Karpas-422 (cell line): ENCODE data around the gene BGLAP. TPM values are rescaled to one million over a fixed set of nuclear protein-coding genes. Genes with fewer than 3 reads are reported as not detected.

Source experiments
- DNase-seq: peaks from one replicate; pipeline ENCODE4 v3.0.0-alpha.2; 2015
- H2AFZ ChIP-seq: fragments of 200-600 bp; sonication (generic); 2 replicates; pipeline ENCODE4 v1.6.1; 2014; ENCODE audit warnings: antibody characterized with exemption, low read length, mixed read lengths
- H3K27ac ChIP-seq: fragments of 200-600 bp; sonication (generic); 2 replicates; pipeline ENCODE4 v1.5.1; 2014; ENCODE audit warnings: mild to moderate bottlenecking, low read length, moderate library complexity
- H3K27me3 ChIP-seq: fragments of 200-600 bp; sonication (generic); 2 replicates; pipeline ENCODE4 v1.6.1; 2014; ENCODE audit warnings: low read length, mixed read lengths
- H3K36me3 ChIP-seq: fragments of 200-600 bp; sonication (generic); 2 replicates; pipeline ENCODE4 v1.6.1; 2014; ENCODE audit warnings: low read length, mixed read lengths; ENCODE audit not compliant: insufficient read depth
- H3K4me1 ChIP-seq: fragments of 200-600 bp; sonication (generic); 2 replicates; pipeline ENCODE4 v1.6.1; 2014; ENCODE audit warnings: mild to moderate bottlenecking, low read length, mixed read lengths
- H3K4me2 ChIP-seq: fragments of 200-600 bp; sonication (generic); 2 replicates; pipeline ENCODE4 v1.6.1; 2014; ENCODE audit warnings: low read length, low read depth, mild to moderate bottlenecking; ENCODE audit not compliant: poor library complexity, severe bottlenecking
- H3K4me3 ChIP-seq: fragments of 200-600 bp; sonication (generic); 2 replicates; pipeline ENCODE4 v1.5.1; 2014; ENCODE audit warnings: mild to moderate bottlenecking, antibody characterized with exemption, low read length, mixed read lengths
- H3K79me2 ChIP-seq: fragments of 200-600 bp; sonication (generic); 2 replicates; pipeline ENCODE4 v1.6.1; 2014; ENCODE audit warnings: mild to moderate bottlenecking, low read length, mixed read lengths
- H3K9ac ChIP-seq: fragments of 200-600 bp; sonication (generic); 2 replicates; pipeline ENCODE4 v1.6.0; 2014; ENCODE audit warnings: low read length
- H3K9me2 ChIP-seq: fragments of 200-600 bp; sonication (generic), shearing (Covaris generic); replicated peaks from 2 replicates; pipeline ENCODE4 v1.6.0; 2014; ENCODE audit warnings: mild to moderate bottlenecking, low read length, moderate library complexity; ENCODE audit not compliant: insufficient read depth
- H3K9me3 ChIP-seq: fragments of 300-700, 200-600 bp; sonication (generic); 2 replicates; pipeline ENCODE4 v1.6.1; 2014; ENCODE audit warnings: low read length, mixed read lengths
- H4K20me1 ChIP-seq: fragments of 200-600 bp; sonication (generic); 2 replicates; pipeline ENCODE4 v1.6.1; 2014; ENCODE audit warnings: mild to moderate bottlenecking, antibody characterized with exemption, low read length, low read depth; ENCODE audit not compliant: insufficient read depth
- total RNA-seq: library from RNA; depleted of rRNA; stranded (reverse); fragments of >200 nt; shearing (Covaris generic); gene quantifications from 2 replicates; pipeline ENCODE4 v1.2.3, GENCODE V29; 2014; ENCODE audit warnings: low replicate concordance

Gene BGLAP
- total RNA-seq, 1 experiment from 2014 or later: 0.48 TPM

- H4K20me1 ChIP-seq: no peaks in the 10 kb centered on the region
- no peaks in the 10 kb centered on the region for H3K9me2 ChIP-seq
- H3K27me3 ChIP-seq: no peaks in the 10 kb centered on the region
- H2AFZ ChIP-seq: no peak overlapping the region
- no peak overlapping the region for H3K9ac ChIP-seq
- no peak overlapping the region for H3K27ac ChIP-seq
- H3K36me3 ChIP-seq: peaks cover 33% of the 10 kb centered on the region; the same call in 1 of the 2 replicates
- peaks cover 72% of the 10 kb centered on the region for H3K79me2 ChIP-seq
- no peaks in the 10 kb centered on the region for H3K9me3 ChIP-seq
- H3K4me3 ChIP-seq: no peak overlapping the region
- H3K4me2 ChIP-seq: no peak overlapping the region
- DNase-seq: no peak
- H3K4me1 ChIP-seq: peaks cover 3% of the 10 kb centered on the region; the same call in 1 of the 2 replicates
Observed at GRCh38 chr1:156203331-156203730, 38.7 kb upstream of the BGLAP start.

- no peak overlapping the region for H3K4me3 ChIP-seq
- H4K20me1 ChIP-seq: no peaks in the 10 kb centered on the region
- H3K79me2 ChIP-seq: peaks cover 59% of the 10 kb centered on the region
- H2AFZ ChIP-seq: no peak overlapping the region
- H3K27me3 ChIP-seq: no peaks in the 10 kb centered on the region
- no peak overlapping the region for H3K27ac ChIP-seq
- no peak overlapping the region for H3K9ac ChIP-seq
- H3K9me3 ChIP-seq: no peaks in the 10 kb centered on the region
- H3K4me1 ChIP-seq: peaks cover 3% of the 10 kb centered on the region; the same call in 1 of the 2 replicates
- peaks cover 38% of the 10 kb centered on the region; the same call in 1 of the 2 replicates for H3K36me3 ChIP-seq
- no peaks in the 10 kb centered on the region for H3K9me2 ChIP-seq
- no peak overlapping the region for H3K4me2 ChIP-seq
- no peak for DNase-seq
Observed at GRCh38 chr1:156204686-156205085, 37.3 kb upstream of the BGLAP start.

- no peak overlapping the region for H3K4me3 ChIP-seq
- H3K4me2 ChIP-seq: no peak overlapping the region
- peaks cover 24% of the 10 kb centered on the region for H3K79me2 ChIP-seq
- no peaks in the 10 kb centered on the region for H3K9me3 ChIP-seq
- no peak for DNase-seq
- no peak overlapping the region for H2AFZ ChIP-seq
- H3K4me1 ChIP-seq: peaks cover 19% of the 10 kb centered on the region
- no peaks in the 10 kb centered on the region for H3K9me2 ChIP-seq
- H3K9ac ChIP-seq: no peak overlapping the region
- 0 out of 2 replicates have a peak, but pooled peaks cover 10% of the 10 kb centered on the region for H3K36me3 ChIP-seq
- H4K20me1 ChIP-seq: no peaks in the 10 kb centered on the region
- no peaks in the 10 kb centered on the region for H3K27me3 ChIP-seq
- no peak overlapping the region for H3K27ac ChIP-seq
Observed at GRCh38 chr1:156211243-156211642, 30.7 kb upstream of the BGLAP start.

GRCh38 chr1:156212130-156212529 is 29.9 kb upstream of the BGLAP start:
- peak overlapping the region; percentile 87 for H3K9ac ChIP-seq
- peaks cover 19% of the 10 kb centered on the region for H3K79me2 ChIP-seq
- no peak for DNase-seq
- peaks cover 19% of the 10 kb centered on the region for H3K4me1 ChIP-seq
- no peaks in the 10 kb centered on the region for H3K27me3 ChIP-seq
- 0 out of 2 replicates have a peak overlapping the region, but pooled peaks have one; percentile 31 for H2AFZ ChIP-seq
- H3K36me3 ChIP-seq: 0 out of 2 replicates have a peak, but pooled peaks cover 5% of the 10 kb centered on the region
- peak overlapping the region; percentile 53 for H3K27ac ChIP-seq
- no peaks in the 10 kb centered on the region for H3K9me2 ChIP-seq
- H3K9me3 ChIP-seq: no peaks in the 10 kb centered on the region
- no peaks in the 10 kb centered on the region for H4K20me1 ChIP-seq
- peak overlapping the region; percentile 98 for H3K4me2 ChIP-seq
- H3K4me3 ChIP-seq: peak overlapping the region; percentile 92

GRCh38 chr1:156212833-156213643 is 28.9 kb upstream of the BGLAP start, which contains the start of gene PMF1:
Gene PMF1, plus strand, starts transcription at chr1:156213007. Its CDS starts 9 bp downstream, at chr1:156213016.
- Histone ChIP-seq H3K4me2 (peak within 1 kb of the TSS; percentile 98), H3K36me3 (0 out of 2 replicates have a peak, but pooled peaks cover 5% of the 10 kb centered on the region), H3K9me3 (no peaks in the 10 kb centered on the region), H2AFZ (peak within 1 kb of the TSS; percentile 64), H3K9ac (peak within 1 kb of the TSS; percentile 87), H3K4me1 (peaks cover 19% of the 10 kb centered on the region), H3K27ac (peak within 1 kb of the TSS; percentile 77), H3K27me3 (no peaks in the 10 kb centered on the region), H4K20me1 (no peaks in the 10 kb centered on the region), H3K9me2 (no peaks in the 10 kb centered on the region), H3K79me2 (peaks cover 25% of the 10 kb centered on the region), H3K4me3 (peak within 1 kb of the TSS; percentile 92)
- DNase-seq: peak; percentile 98

GRCh38 chr1:156213644-156213966 is 28.4 kb upstream of the BGLAP start:
- Histone ChIP-seq H3K9ac (peak overlapping the region; percentile 87), H4K20me1 (no peaks in the 10 kb centered on the region), H3K4me1 (peaks cover 19% of the 10 kb centered on the region), H3K9me2 (no peaks in the 10 kb centered on the region), H3K36me3 (0 out of 2 replicates have a peak, but pooled peaks cover 5% of the 10 kb centered on the region), H3K4me3 (peak overlapping the region; percentile 92), H3K27me3 (no peaks in the 10 kb centered on the region), H3K79me2 (peaks cover 27% of the 10 kb centered on the region), H3K27ac (peak overlapping the region; percentile 77), H3K9me3 (no peaks in the 10 kb centered on the region), H2AFZ (peak overlapping the region; percentile 64; the same call in 1 of the 2 replicates), H3K4me2 (peak overlapping the region; percentile 98)
- DNase-seq: no peak

GRCh38 chr1:156214024-156214748 is 27.8 kb upstream of the BGLAP start:
- DNase-seq: no peak
- H3K9me2 ChIP-seq: no peaks in the 10 kb centered on the region
- peak overlapping the region; percentile 92 for H3K4me3 ChIP-seq
- no peaks in the 10 kb centered on the region for H4K20me1 ChIP-seq
- peak overlapping the region; percentile 77; the same call in 1 of the 2 replicates for H3K27ac ChIP-seq
- no peaks in the 10 kb centered on the region for H3K9me3 ChIP-seq
- H3K4me1 ChIP-seq: peaks cover 19% of the 10 kb centered on the region
- no peaks in the 10 kb centered on the region for H3K27me3 ChIP-seq
- no peak overlapping the region for H2AFZ ChIP-seq
- peak overlapping the region; percentile 98 for H3K4me2 ChIP-seq
- H3K9ac ChIP-seq: peak overlapping the region; percentile 87
- peaks cover 27% of the 10 kb centered on the region for H3K79me2 ChIP-seq
- H3K36me3 ChIP-seq: no peaks in the 10 kb centered on the region
